CD14-positive monocyte (primary cell): ENCODE measurements around the gene SLC22A3. TPM values are rescaled to one million over a fixed set of nuclear protein-coding genes. Genes with fewer than 3 reads are reported as not detected.
A peak's percentile ranks its signal among the peaks of the same experiment; 100 is the strongest.

ENCODE experiments used
- DNase-seq, 3 donors: peaks; one replicate each; pipeline ENCODE4 v3.0.0-alpha.2; 2011 to 2022
- H2AFZ ChIP-seq: 2 replicates; pipeline ENCODE4 v1.6.0; 2012; ENCODE audit warnings: mild to moderate bottlenecking, low read depth, low read length, inconsistent platforms; ENCODE audit not compliant: insufficient read depth, poor library complexity, severe bottlenecking
- H3K27ac ChIP-seq, 2 donors: 1 replicate in 1 of 2; 2 replicates in 1 of 2; pipeline ENCODE4 v1.5.1; 2012 to 2013; ENCODE audit warnings: low read length in 2 of 2, control low read depth in 1 of 2, inconsistent platforms in 1 of 2, low read depth in 1 of 2, mild to moderate bottlenecking in 1 of 2
- H3K27me3 ChIP-seq, 2 donors: one replicate each; pipeline versions ENCODE4 v1.6.0 to v1.6.1; 2011 to 2013; ENCODE audit warnings: low read length in 2 of 2; ENCODE audit not compliant: control insufficient read depth in 2 of 2, insufficient read depth in 2 of 2
- H3K36me3 ChIP-seq, 2 donors: replicated peaks in 1 of 2; 1 replicate in 1 of 2; 2 replicates in 1 of 2; pipeline versions ENCODE4 v1.5.1 to v1.6.1; 2012 to 2013; ENCODE audit warnings: low read length in 2 of 2, control low read depth in 1 of 2, inconsistent platforms in 1 of 2, mild to moderate bottlenecking in 1 of 2; ENCODE audit not compliant: insufficient read depth in 2 of 2, control insufficient read depth in 1 of 2
- H3K4me1 ChIP-seq, 2 donors: 1 replicate in 1 of 2; 2 replicates in 1 of 2; pipeline versions ENCODE4 v1.5.1 to v1.6.1; 2012 to 2013; ENCODE audit warnings: low read length in 2 of 2, control low read depth in 1 of 2, inconsistent platforms in 1 of 2, mild to moderate bottlenecking in 1 of 2, moderate library complexity in 1 of 2; ENCODE audit not compliant: insufficient read depth in 2 of 2, control insufficient read depth in 1 of 2
- H3K4me2 ChIP-seq: replicated peaks from 2 replicates; pipeline ENCODE3; 2012; ENCODE audit warnings: low read length, moderate library complexity, mild to moderate bottlenecking; ENCODE audit not compliant: poor library complexity, severe bottlenecking; ENCODE audit errors: extremely low read depth
- H3K4me3 ChIP-seq, 3 experiments: fragments of 200-600 bp in 1 of 3; sonication (generic) in 1 of 3; replicated peaks in 1 of 3; 1 replicate in 2 of 3; 2 replicates in 1 of 3; pipeline ENCODE4 v1.5.1; 2011 to 2013; ENCODE audit warnings: low read length in 3 of 3, mild to moderate bottlenecking in 3 of 3, control low read depth in 2 of 3, low read depth in 2 of 3, inconsistent platforms in 1 of 3, moderate library complexity in 1 of 3
- H3K79me2 ChIP-seq: 2 replicates; pipeline ENCODE4 v1.6.0; 2012; ENCODE audit warnings: mild to moderate bottlenecking, control low read depth, inconsistent platforms, low read length, moderate library complexity; ENCODE audit not compliant: insufficient read depth
- H3K9ac ChIP-seq: 2 replicates; pipeline ENCODE4 v1.6.0; 2017; ENCODE audit warnings: low read length, mild to moderate bottlenecking; ENCODE audit not compliant: insufficient read depth, poor library complexity, severe bottlenecking
- H3K9me3 ChIP-seq, 2 donors: replicated peaks in 1 of 2; 1 replicate in 1 of 2; 2 replicates in 1 of 2; pipeline versions ENCODE4 v1.5.1 to v1.6.1; 2012 to 2013; ENCODE audit warnings: low read length in 2 of 2, control low read depth in 1 of 2; ENCODE audit not compliant: control insufficient read depth in 1 of 2, insufficient read depth in 1 of 2
- H4K20me1 ChIP-seq: 2 replicates; pipeline ENCODE4 v1.6.0; 2012; ENCODE audit warnings: mild to moderate bottlenecking, low read length, control low read depth, moderate library complexity; ENCODE audit not compliant: insufficient read depth
- H3K27ac Mint-ChIP-seq, 7 donors: one replicate each; pipeline ENCODE4 v1.8.0; 2020; ENCODE audit warnings: mild to moderate bottlenecking in 7 of 7, mixed read lengths in 7 of 7, moderate library complexity in 6 of 7, inconsistent platforms in 2 of 7
- H3K27me3 Mint-ChIP-seq, 3 donors: one replicate each; pipeline ENCODE4 v1.8.0; 2021 to 2022; ENCODE audit warnings: low read depth in 3 of 3, mild to moderate bottlenecking in 3 of 3, mixed read lengths in 3 of 3, moderate library complexity in 3 of 3, inconsistent platforms in 1 of 3
- H3K36me3 Mint-ChIP-seq, 2 donors: one replicate each; pipeline ENCODE4 v1.8.0; 2020; ENCODE audit warnings: mixed read lengths in 2 of 2, inconsistent platforms in 1 of 2, mild to moderate bottlenecking in 1 of 2
- H3K4me1 Mint-ChIP-seq: one replicate; pipeline ENCODE4 v1.8.0; 2020; ENCODE audit warnings: mild to moderate bottlenecking, mixed read lengths
- H3K4me3 Mint-ChIP-seq, 2 donors: one replicate each; pipeline ENCODE4 v1.8.0; 2020; ENCODE audit warnings: mild to moderate bottlenecking in 2 of 2, mixed read lengths in 2 of 2, moderate library complexity in 1 of 2
- H3K9me3 Mint-ChIP-seq, 7 donors: one replicate each; pipeline ENCODE4 v1.8.0; 2020 to 2022; ENCODE audit warnings: mixed read lengths in 7 of 7, mild to moderate bottlenecking in 6 of 7, moderate library complexity in 6 of 7, inconsistent platforms in 2 of 7
- WGBS: methylation state at CpG from one replicate; pipeline ENCODE4 v1.1.5; 2013; ENCODE audit warnings: missing lambda C conversion rate; ENCODE audit not compliant: insufficient coverage; 5-methylcytosine and 5-hydroxymethylcytosine counted together
- intact Hi-C, 2 donors: fragments of 100-400 bp; cut with micrococcal nuclease; formaldehyde crosslinking; loops; one replicate each; pipeline versions ENCODE4 v1.15.0 to v1.15.1; 2023
- polyA plus RNA-seq, 3 donors: library from polyadenylated mRNA; depleted of rRNA in 1 of 3; unstranded in 2 of 3; stranded (reverse) in 1 of 3; fragments of 300-500 nt in 2 of 3; fragments of >200 nt in 1 of 3; fragmentation: Illumina TruSeq in 2 of 3; gene quantifications; 1 replicate in 2 of 3; 2 replicates in 1 of 3; pipeline ENCODE4 v1.2.3, GENCODE V29; 2012 to 2021
- TF ChIP-seq, protein P1 (sequence below): fragments of 200-600 bp; IDR thresholded peaks from one replicate; pipeline ENCODE4 v1.8.0; 2022; ENCODE audit warnings: antibody characterized with exemption, mild to moderate bottlenecking

Gene SLC22A3
- polyA plus RNA-seq, 3 donors: not detected

DNA sequence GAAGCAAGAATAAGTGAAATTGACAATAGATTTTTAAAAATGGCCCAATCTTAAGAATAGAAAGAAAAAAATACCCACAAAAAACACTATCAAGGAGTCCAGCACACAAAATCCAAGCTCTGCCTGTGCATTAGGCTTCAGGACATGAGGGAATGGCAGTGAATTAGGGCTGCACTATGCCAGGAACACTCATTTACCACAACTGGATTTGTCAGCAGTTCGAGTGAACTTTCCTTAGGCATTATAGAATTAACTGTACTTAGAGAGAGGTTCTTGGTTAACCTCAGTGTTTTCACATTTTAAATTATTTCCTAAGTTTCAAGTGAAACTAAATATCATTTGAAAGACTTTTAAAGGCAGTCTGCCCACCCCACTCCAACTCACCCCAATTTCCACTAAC lies 34.8 kb downstream of the SLC22A3 start:
- Histone ChIP-seq H3K79me2 (no peaks in the 10 kb centered on the region), H3K4me2 (no peak overlapping the region), H4K20me1 (no peaks in the 10 kb centered on the region), H3K9me3 (no peaks in the 10 kb centered on the region), H3K4me3 (no peak overlapping the region), H3K27ac (no peak overlapping the region), H3K9ac (no peak overlapping the region), H3K36me3 (no peaks in the 10 kb centered on the region), H3K4me1 (no peaks in the 10 kb centered on the region), H3K27me3 (no peaks in the 10 kb centered on the region), H2AFZ (no peak overlapping the region)
- DNase-seq: no peak
- Mint-ChIP-seq H3K36me3 (no peaks in the 10 kb centered on the region), H3K4me3 (no peak overlapping the region), H3K9me3 (peaks cover 0 to 5% (median 0%) of the 10 kb centered on the region in 7 donors), H3K27me3 (peaks cover 0 to 7% (median 4%) of the 10 kb centered on the region in 3 donors), H3K27ac (no peak overlapping the region), H3K4me1 (no peaks in the 10 kb centered on the region)
- TF ChIP-seq, protein P1, sequence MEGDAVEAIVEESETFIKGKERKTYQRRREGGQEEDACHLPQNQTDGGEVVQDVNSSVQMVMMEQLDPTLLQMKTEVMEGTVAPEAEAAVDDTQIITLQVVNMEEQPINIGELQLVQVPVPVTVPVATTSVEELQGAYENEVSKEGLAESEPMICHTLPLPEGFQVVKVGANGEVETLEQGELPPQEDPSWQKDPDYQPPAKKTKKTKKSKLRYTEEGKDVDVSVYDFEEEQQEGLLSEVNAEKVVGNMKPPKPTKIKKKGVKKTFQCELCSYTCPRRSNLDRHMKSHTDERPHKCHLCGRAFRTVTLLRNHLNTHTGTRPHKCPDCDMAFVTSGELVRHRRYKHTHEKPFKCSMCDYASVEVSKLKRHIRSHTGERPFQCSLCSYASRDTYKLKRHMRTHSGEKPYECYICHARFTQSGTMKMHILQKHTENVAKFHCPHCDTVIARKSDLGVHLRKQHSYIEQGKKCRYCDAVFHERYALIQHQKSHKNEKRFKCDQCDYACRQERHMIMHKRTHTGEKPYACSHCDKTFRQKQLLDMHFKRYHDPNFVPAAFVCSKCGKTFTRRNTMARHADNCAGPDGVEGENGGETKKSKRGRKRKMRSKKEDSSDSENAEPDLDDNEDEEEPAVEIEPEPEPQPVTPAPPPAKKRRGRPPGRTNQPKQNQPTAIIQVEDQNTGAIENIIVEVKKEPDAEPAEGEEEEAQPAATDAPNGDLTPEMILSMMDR: no peak
- no CpG with 5 or more reads among the region's 1 CpG for WGBS
- intact Hi-C loops: no loop called here

DNA sequence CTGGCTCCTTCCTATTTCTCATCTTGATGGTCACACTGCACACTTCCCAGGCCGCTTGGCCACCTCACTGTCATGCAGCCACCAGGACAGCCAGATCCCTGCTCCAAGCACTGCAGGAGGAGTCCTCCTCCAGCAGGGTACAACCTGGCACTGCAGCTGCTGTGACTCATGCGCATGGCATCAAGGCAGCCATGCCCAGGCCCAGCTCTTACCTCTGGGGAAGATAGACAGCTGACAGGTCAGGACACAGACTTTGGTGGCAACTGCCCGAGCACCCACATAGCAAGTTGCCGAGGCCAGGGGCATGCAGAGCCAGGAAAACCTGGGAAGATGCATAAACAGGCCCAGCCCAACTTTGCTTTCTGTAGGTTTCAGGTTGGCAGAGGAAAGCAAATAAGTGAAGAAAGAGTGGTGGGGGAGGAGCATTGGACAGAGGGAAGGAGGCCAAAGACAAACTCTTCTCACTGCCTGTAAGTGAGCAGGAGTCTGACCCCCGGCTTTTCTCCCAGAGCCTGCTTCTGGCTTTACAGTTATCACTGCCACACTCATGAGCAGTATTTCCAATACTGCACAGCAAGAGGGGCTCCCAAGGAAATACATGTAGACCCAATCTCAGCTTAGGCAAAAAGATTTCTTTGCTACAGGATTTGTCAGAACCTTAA lies 38.8 kb downstream of the SLC22A3 start:
- H3K36me3 ChIP-seq: no peaks in the 10 kb centered on the region
- no peak overlapping the region for H3K4me3 ChIP-seq
- no peaks in the 10 kb centered on the region for H3K36me3 Mint-ChIP-seq
- WGBS: 87% methylated on average over 4 of the region's 5 CpGs
- no peaks in the 10 kb centered on the region for H3K27me3 ChIP-seq
- H3K27ac ChIP-seq: no peak overlapping the region
- no peak overlapping the region for H2AFZ ChIP-seq
- H3K9ac ChIP-seq: no peak overlapping the region
- no peaks in the 10 kb centered on the region for H3K79me2 ChIP-seq
- H3K4me1 Mint-ChIP-seq: no peaks in the 10 kb centered on the region
- H3K9me3 ChIP-seq: no peaks in the 10 kb centered on the region
- H3K27me3 Mint-ChIP-seq: peaks cover 2 to 8% (median 4%) of the 10 kb centered on the region in 3 donors
- intact Hi-C loops: no loop called here
- DNase-seq: no peak
- TF ChIP-seq, protein P1: no peak
- no peak overlapping the region for H3K4me3 Mint-ChIP-seq
- peaks cover 0 to 5% (median 0%) of the 10 kb centered on the region in 7 donors for H3K9me3 Mint-ChIP-seq
- H3K27ac Mint-ChIP-seq: peak overlapping the region in 1 of 7 donors; percentile 5
- H3K4me1 ChIP-seq: no peaks in the 10 kb centered on the region
- H3K4me2 ChIP-seq: no peak overlapping the region
- H4K20me1 ChIP-seq: no peaks in the 10 kb centered on the region
